NCI-H1436 treated with DMSO at 0.1 percent for 48 hours (cell line): ENCODE measurements around the gene TF.
"Not testable (repeated sequence)": the region's sequence is repeated elsewhere in the genome, so short reads cannot be mapped to it uniquely, and the experiment has no call there.

Experiments used
- DNase-seq: peaks from one replicate; lab custom pipeline; 2025; lab: John Stamatoyannopoulos, UW

TF gene

DNA sequence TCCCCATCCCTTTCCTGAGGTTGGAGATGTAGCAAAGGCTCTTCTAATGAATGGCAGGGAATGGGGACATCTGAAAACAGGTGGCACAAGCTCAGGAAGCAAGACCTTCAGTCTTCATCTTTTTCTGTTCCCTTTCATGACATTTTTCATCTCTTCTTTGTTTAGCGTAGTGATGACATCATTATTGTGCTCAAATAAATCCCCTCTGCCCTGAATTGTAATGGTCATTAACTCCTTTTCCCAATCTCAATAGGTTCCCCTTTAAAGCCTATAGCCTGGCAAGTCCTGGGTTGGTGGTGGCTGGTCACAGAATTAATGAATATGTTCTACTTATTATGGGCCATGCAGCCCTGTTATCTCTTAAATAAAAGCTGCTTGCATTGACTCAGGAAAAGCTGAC is 21.4 kb downstream of the TF start:
- DNase-seq: no peak

DNA sequence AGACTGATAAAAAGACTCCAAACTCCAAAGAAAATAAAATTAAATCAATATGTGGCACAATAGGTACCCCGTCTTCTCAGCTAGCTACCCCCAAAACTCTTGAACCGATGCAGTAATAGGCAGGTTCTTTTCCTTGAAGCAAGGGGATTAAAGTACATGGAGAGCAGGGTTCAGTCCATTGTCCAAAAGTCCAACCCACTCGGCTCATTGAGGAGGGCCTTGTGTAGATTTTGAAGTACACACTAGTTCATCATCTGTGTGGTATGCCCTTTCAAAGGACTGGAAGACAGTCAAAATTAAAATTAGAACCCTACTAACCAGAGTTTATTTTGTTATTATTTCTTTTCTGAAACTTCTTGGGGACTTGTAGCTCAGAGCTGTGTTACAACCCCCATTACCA is 23.3 kb downstream of the TF start:
- no peak for DNase-seq

DNA sequence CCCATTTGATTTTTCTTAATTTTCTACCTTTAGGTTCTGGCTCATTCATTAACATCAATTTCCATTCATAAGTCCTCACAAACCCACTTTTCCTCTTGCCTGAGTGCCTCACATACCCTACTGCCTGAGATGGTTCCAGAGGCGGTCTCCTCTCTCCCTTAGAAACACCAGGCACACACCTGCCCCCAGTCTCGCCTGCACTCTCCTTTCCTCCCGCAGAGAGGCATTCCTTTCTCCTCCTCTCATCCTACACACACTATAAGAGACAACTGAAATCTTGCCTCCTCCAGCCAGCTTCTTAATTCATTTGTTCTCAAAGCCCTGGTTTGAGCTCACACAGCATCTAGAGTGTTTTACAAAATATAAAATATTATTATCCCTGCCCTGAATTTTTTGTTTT is 27.5 kb downstream of the TF start:
- DNase-seq: no peak

DNA sequence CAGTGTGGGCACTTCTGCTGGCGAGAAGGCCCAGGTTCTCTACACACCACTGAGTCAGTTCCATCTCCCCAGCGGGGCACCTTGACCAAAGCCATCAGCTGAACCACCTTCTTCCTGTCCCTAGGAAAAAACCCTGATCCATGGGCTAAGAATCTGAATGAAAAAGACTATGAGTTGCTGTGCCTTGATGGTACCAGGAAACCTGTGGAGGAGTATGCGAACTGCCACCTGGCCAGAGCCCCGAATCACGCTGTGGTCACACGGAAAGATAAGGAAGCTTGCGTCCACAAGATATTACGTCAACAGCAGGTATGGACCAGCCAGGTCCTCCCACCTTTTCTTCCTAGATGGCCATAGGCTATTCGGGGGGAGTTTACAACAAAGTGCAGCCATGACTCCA is 29.1 kb downstream of the TF start:
- DNase-seq: no peak

DNA sequence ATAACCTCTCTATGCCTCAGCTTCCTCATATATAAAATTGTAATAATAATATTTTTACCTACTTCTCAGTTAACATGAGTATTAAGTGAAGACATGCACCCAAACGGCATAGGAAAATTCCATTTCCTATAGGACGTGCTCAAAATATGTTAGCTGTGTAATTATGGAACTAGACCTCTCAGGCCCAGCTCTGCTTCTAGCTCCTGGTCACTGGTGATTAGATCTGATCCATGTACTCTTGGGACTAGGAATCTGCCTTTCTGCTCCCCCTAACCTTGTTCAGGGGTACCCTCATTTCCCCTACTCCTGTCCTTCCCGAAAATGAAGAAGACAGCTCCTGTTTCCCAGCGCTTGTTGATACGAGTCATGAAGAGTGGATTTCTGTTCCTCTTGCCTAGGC is 29.6 kb downstream of the TF start:
- DNase-seq: no peak

DNA sequence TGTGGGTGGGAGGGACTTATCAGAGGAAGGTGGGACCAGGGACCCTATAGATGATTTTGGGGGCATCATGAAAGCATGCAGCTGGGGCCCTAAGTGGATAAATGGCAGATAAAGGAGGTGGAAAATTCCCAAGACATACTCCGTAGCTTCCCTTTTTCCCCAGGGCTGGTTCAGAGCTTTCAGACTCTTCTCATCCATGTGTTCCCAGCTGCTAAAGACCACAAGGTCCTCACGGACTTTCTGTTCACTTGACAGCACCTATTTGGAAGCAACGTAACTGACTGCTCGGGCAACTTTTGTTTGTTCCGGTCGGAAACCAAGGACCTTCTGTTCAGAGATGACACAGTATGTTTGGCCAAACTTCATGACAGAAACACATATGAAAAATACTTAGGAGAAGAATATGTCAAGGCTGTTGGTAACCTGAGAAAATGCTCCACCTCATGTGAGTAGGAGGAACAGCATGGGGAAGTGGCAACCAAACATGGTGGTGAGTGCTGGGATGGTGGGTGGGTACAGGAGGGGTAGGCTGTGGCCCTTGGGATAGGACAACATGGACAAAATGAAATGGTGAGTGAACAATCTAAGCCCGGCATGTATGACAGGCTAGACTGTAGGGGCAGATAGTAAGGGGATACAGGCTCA is 30.7 kb downstream of the TF start:
- no peak for DNase-seq

DNA sequence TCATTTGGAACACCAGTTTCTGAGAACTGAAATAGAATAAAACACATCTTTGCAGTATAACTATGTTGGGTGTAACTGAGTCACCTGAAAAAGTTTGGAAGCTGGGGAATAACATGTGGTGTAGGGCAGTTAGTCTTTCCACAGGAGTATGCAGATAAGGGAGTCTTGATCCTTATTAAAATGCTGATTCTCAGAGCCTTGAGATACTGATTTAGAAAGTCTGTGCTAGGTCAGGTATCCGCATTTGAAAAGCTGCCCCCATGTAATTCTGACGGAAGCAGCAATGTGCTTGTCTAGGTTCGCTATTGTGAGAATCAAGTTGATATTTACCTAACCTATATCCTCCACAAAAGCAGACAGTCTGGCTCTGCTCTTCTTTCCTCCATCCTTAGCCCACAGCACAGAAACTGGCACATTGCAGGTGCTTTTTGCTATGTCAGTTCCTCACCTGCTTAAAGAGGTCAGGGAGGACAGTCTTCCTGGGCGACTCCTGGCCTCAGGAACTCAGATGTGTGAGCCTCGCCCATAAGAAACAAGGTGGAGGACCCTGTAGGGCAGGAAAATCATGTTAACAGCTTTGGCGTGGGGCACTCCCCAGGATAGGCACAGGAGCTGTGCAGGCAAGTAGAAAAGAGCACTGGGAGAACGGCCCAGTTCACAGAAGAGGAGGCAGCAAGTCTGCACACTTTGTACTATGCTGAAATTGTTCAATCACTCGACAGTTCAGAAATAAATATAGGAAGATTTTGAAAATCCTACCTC is 31.8 kb downstream of the TF start:
- no peak for DNase-seq

DNA sequence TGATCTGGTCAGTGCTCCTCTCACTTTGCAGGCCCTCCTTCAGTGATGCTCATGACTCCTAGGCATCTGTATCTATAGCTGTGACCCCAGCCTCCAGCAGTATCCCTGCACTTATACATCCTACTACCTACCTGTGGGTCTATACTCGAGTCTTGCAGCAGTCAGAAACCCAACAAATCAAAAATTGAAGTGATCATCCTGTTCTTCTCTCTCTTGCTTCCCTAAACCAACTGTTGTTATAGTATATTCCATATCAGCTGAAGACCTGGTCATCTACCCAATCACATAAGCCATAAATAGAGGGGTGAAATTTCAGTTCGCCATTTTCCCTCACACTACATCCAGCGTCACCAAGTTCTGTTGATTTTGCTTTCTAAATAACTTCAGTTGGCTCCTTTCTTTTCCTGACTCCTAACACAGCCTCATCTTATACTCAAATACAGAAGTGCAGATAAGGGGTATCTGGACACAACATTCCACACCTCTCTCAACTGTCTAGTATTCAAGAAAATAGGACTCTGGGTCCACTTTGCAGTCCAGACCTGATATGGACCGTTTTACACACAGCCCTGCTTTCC is 33.5 kb downstream of the TF start:
- DNase-seq: no peak

DNA sequence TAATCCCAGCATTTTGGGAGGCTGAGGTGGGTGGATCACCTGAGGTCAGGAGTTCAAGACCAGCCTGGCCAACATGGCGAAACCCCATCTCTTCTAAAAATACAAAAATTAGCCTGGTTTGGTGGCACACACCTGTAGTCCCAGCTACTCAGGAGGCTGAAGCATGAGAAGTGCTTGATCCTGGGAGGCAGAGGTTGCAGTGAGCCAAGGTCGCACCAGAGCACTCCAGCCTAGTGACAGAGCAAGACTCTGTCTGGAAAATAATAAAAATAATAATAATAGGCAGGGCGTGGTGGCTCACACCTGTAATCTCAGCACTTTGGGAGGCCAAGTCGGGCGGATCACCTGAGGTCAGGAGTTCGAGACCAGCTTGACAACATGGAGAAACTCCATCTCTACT is 34.6 kb downstream of the TF start:
- DNase-seq: not testable (repeated sequence)

DNA sequence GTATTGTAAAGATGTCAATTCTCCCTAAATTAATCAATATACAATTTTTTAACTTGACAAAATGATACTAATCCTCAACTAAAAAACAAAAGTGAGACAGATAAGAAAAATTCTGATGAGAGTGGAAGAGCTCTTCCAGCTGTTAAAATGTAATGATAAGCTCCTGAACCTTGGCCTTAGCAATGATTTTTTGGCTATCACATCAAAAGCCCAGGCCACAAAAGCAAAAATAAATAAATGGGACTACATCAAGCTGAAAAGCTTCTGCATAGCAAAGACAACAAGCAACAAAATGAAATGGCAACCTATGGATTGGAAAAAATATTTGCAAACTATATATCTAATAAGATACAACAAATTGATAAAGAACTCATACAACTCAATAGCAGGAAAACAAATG is 35.4 kb downstream of the TF start:
- no peak for DNase-seq

DNA sequence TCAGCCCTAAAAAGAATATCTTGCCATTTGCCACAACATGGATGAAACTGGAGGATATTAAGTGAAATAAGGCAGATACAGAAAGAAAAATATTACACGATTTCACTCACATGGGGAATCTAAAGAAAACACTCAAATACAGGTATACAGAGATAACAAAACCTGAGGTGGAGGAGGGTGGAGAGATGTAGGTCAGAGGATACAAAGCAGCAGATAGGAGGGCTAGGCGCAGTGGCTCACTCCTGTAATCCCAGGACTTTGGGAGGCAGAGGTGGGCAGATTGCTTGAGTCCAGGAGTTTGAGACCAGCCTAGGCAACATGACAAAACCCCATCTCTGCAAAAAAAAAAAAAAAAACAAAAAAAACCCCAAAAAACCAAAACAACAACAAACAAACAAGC is 36.3 kb downstream of the TF start:
- DNase-seq: no peak

DNA sequence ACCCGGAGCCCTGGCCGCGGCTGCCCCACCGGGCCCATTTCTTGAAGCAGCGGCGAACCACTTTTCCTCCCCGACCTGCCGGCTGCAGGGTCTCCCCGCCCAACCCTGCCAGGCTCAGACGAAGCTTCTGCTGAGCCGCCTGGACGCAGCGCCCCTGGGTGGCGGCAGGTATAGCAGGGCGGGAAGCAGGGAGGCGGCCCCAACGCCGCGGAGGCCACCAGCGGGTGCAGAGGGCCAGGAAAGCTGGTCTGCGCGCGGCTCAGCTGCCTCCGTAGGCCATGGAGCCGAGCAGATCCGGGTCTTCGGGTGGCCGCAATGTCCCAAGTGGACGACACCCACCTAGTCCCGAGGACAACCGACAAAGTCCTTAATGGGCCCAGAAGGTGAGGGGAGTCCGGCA is 37.6 kb downstream of the TF start:
- no peak for DNase-seq

DNA sequence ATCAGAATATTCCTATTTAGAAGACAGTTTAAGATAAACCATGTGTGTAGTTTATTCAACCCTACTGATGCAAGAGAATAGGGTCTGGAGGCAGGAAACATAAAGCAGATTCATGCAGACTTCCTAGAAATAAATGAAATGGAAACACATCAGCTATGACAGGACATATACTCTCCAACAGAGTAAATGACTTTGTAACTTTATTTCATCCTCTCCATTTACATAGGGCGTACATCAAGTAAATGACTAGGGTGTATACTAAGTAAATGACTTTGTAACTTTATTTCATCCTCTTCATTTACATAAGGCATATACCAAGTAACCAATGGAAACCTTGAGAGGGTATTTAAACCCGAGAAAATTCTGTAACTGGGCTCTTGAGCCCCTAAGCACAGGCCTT is 41.8 kb downstream of the TF start:
- no peak for DNase-seq

DNA sequence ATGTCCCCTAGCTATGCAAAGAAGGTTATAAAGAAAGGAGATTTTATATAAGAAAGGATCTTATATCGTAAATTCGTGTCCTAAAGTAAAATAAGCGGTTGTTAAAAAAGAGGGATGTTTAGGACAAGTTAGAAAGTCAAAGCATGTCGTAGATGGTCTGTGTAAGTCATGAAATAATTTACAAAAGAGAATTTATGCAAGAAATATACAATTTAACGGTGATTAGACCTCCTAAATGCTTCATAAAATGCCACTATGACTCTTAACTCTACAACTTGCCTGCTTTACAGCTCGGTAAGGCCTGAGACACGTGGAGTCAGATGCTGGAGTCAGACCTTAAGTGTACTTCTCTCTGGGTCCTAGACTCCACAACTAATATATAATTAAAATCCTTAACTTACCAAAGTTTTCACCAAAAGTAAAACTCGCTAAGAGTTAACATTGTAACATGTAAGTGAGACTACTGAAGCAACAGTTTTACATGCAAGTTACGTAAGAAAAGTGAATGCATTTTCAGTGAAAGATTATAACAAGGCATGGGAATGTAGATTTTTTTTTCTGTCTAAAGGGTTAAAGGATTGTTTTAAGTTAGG is 46.1 kb downstream of the TF start:
- no peak for DNase-seq

DNA sequence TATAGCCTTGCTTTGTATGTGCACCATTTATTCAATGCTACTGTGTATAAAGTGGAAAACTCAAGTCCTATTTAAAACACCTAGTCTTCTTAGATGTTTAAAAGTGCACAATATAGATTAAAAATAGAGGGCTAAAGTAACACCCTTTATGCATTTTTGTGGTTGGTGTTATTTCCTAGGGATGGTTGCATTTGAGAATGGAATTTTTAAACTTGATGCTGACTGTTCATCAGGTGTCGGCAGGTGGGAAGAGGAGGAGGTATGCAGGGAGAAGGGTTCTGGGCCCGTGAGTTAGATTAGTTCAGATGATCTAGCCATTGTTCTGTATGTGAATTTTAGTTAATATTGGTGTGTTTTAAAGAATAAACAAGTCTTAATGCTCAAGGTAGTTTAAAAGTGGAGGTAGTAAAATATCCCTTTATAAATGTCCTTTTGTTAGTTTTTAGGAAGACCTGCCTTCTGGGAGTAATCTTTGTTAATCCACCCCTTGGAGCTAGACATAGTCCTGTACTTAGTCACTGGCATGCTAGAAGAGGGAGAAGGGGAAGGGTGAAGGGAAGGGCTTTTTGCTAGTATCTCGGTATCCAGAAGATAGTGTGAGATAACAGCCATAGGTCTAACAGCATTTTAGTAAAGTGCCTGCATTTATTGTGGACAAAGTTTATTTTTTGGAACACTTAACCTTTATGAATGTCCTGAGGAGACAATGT is 51.4 kb downstream of the TF start:
- no peak for DNase-seq

DNA sequence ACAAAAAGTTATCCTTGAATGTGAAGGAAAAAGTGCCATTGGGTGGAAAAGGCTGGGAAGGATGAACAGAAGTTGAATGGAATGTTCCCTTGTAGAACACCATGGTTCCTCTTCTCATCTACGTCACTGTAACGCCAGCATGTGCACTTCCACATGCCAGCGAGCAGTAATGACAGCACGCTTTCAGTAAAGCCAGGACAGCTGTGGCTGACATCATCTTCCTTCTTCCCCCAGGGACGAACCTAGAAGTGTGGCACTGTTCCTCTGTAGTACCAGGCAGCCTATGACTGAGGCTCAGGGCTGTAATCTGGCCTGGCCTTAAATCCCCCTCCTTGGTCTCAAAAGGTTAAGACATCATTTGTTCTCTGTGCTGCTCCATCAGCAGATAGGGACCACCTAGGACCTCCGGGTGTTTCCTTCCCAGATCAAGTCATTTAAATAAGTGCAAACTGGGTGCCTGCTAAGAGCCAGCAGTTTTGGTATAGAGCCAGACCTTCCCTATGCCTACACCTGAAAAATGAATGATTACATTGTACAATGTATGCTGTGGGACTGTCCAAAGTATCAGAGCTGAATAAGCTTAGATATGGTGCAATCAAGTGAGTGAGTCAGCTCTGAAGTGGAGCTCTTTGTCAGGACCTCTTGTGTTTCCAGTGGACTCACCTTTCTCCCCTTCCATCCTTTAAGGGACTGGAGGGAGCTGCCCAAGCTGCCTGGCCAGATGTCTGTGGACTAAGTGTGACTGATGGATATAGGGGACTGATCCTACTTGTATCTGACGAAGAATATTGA is 53.8 kb downstream of the TF start:
- no peak for DNase-seq

DNA sequence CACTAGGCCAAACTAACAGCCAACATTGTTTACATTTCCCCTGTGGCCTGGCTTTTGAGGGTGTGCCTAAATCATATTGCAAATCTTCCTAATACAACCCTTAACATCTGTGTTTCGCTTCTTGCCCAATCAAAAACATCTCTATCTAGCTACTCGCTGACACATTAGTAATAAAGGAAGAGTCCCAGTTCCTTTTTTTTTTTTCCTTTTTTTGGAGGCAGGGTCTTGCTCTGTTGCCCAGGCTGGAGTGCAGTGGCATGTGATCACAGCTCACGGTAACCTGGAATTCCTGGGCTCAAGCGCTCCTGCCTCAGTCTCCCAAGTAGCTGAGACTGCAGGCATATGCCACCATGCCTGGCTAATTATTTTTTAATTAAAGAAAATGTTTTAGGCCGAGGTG is 57.3 kb downstream of the TF start:
- no peak for DNase-seq

DNA sequence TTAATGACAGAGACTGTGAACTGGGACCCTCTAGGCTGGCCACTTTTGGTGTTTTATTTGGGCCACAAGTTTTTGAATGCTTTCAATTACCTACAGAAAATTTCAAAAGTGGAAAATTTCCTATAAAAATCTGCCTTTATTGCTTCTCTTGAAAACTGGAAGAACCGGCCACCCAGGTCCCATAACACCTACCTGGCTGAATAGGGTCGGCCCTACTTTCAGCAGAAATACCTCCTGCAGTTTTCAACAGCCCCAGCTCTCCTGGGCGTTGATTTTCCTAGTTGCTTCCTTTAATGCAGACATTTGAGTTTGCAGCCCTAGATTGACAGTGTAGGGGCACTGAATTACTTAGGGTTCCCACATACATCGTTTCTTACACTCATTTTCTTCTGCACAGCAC is 58.7 kb downstream of the TF start:
- DNase-seq: no peak

DNA sequence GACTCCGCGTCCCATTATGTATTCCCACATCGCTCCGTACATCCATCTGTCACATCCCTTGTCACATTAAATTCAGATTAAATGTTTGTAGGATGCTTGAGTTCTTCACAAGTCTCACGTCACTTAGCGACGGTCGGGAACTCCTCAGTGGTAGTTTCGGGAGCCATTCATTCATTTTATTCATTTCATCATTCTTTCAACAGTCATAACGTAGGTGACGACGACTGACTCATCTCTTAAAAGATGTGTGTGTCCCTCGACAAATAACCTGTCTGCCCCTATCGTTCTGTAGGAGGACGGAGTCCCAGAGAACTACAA is 59.1 kb downstream of the TF start:
- DNase-seq: no peak

DNA sequence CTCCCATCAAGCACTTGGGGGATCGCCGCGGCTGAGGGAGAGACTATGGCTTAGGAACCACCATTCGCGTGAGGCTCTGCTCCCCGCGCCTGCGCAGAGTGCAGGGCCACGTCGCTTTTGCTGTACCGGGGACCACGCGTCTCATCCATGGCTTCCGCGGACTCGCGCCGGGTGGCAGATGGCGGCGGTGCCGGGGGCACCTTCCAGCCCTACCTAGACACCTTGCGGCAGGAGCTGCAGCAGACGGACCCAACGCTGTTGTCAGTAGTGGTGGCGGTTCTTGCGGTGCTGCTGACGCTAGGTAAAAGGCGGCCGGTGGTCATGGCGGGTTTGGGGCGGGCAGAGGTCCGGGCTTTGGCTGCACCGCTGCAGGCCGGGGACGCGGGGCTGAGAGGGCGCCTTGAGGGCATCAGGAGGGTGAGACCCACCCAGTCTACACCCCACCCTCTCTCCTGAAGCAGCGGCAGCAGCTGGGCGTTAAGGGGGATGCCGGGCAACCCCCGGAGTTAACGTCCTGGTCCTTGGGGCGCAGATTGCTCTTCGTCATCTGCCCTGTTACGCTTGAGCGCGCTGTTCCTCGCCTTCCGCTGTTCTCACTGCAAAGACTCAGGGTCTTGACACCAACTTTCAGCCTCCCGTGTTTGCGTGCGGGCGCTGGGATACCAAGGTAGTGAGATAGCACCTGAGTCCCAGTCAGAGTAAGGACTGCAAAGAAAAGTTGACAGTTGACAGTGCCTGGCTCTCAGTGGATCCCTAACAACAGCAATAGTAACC is 59.7 kb downstream of the TF start, which contains the start of gene SRPRB:
SRPRB (plus strand) TSS at position 114 of the 774 bp plus-strand sequence; CDS start at position 148, 34 bp downstream.
- peak; percentile 79 for DNase-seq

DNA sequence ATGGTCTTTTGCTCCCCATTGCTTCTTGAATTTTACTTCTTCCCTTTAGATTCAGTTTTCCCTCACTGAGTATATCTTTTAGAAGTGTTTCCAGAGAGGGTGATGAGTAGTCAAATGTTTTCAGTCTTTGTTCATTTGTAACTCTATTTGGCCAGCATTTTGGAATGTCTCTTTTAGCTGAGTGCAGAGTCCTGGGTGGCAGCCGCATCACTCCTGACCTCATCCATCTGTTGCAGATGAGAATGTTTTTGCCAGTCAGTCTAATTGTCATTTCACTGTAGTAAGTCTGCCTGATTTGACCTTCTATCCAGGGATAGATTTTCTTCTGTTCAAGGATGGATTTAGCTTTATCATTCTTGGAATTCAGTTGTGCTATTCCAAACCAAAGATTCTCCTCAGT is 66.7 kb downstream of the TF start:
- DNase-seq: no peak
